Neutrophil (primary cell): ENCODE data around the gene DPH3.

Source experiments
- H3K27ac ChIP-seq: fragments of 200-600 bp; sonication (generic); 2 replicates; pipeline ENCODE4 v1.5.1; 2016; ENCODE audit warnings: mild to moderate bottlenecking, moderate library complexity
- H3K27me3 ChIP-seq: fragments of 200-600 bp; sonication (generic); 2 replicates; pipeline ENCODE4 v1.6.0; 2016; ENCODE audit warnings: mild to moderate bottlenecking
- H3K36me3 ChIP-seq: fragments of 200-600 bp; sonication (generic); 2 replicates; pipeline ENCODE4 v1.5.1; 2017
- H3K4me1 ChIP-seq, 2 experiments: fragments of 200-600 bp in 1 of 2; sonication (generic) in 1 of 2; 1 replicate in 1 of 2; 2 replicates in 1 of 2; pipeline versions ENCODE4 v1.5.1 to v1.6.1; 2013 to 2016; ENCODE audit warnings: low read depth in 1 of 2, low read length in 1 of 2, mild to moderate bottlenecking in 1 of 2, moderate library complexity in 1 of 2; ENCODE audit not compliant: control insufficient read depth in 1 of 2, insufficient read depth in 1 of 2
- H3K4me3 ChIP-seq, 2 experiments: fragments of 200-600 bp in 1 of 2; sonication (generic) in 1 of 2; 1 replicate in 1 of 2; 2 replicates in 1 of 2; pipeline ENCODE4 v1.5.1; 2013 to 2016; ENCODE audit warnings: low read depth in 1 of 2, low read length in 1 of 2, mild to moderate bottlenecking in 1 of 2, moderate library complexity in 1 of 2
- H3K9me3 ChIP-seq: fragments of 200-600 bp; sonication (generic); 2 replicates; pipeline ENCODE4 v1.5.1; 2016
- TF ChIP-seq, protein P1 (sequence below): fragments of 200-600 bp; sonication (generic); IDR thresholded peaks from 2 replicates; pipeline ENCODE4 v1.5.1; 2016; ENCODE audit warnings: antibody characterized with exemption

The DPH3 gene

DNA sequence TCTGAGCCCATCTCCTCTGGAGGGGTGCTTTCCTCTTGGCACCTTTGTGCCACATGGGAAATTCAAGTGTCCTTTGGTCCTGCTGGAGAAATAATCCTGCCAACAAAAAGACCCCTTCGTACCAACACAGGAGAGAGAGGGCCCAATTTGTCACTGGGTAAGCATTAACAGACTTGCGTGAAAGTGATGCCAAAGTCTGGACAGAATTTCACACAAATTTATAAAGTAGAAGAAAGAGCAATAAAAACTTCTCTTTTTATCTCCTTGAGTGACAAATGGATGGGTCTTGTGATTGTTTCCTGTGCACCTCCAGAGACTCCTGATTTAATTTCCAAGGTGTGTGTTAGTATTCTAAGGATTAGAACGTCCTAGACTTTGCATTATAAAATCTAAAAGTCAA, 14.9 kb downstream of the DPH3 start:
- TF ChIP-seq, protein P1, sequence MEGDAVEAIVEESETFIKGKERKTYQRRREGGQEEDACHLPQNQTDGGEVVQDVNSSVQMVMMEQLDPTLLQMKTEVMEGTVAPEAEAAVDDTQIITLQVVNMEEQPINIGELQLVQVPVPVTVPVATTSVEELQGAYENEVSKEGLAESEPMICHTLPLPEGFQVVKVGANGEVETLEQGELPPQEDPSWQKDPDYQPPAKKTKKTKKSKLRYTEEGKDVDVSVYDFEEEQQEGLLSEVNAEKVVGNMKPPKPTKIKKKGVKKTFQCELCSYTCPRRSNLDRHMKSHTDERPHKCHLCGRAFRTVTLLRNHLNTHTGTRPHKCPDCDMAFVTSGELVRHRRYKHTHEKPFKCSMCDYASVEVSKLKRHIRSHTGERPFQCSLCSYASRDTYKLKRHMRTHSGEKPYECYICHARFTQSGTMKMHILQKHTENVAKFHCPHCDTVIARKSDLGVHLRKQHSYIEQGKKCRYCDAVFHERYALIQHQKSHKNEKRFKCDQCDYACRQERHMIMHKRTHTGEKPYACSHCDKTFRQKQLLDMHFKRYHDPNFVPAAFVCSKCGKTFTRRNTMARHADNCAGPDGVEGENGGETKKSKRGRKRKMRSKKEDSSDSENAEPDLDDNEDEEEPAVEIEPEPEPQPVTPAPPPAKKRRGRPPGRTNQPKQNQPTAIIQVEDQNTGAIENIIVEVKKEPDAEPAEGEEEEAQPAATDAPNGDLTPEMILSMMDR, result no peak

DNA sequence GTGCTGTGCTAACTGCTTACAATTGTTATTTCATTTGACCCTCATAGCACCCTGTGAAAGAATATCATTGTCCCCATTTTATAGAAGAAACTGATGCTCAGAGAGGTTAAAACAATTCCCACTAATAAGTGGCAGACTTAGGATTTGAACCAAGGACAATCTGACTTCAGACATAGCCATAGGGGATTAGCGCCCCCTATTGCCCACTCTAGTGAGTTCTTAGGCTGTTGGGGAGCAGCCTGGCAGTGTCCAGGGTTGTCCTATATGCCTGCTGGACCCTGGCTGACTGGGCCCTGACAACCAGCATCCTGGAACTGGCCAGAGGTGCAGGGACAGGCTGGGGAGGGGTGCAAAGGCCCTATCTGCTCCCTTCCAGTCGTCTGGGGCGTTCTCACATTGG, 15.4 kb downstream of the DPH3 start:
- TF ChIP-seq, protein P1, result no peak
- Histone ChIP-seq H3K4me1 (peaks cover 22 to 23% of the 10 kb centered on the region in 2 experiments), H3K27ac (no peak overlapping the region)

More for the DNA sequence above, 14.9 kb downstream of the DPH3 start:
- H3K27ac ChIP-seq, result no peak overlapping the region
- no peaks in the 10 kb centered on the region for H3K27me3 ChIP-seq
- no peaks in the 10 kb centered on the region for H3K36me3 ChIP-seq
- H3K4me1 ChIP-seq, result peaks cover 22 to 23% of the 10 kb centered on the region in 2 experiments
- H3K4me3 ChIP-seq, result no peak overlapping the region
- H3K9me3 ChIP-seq, result no peaks in the 10 kb centered on the region

DNA sequence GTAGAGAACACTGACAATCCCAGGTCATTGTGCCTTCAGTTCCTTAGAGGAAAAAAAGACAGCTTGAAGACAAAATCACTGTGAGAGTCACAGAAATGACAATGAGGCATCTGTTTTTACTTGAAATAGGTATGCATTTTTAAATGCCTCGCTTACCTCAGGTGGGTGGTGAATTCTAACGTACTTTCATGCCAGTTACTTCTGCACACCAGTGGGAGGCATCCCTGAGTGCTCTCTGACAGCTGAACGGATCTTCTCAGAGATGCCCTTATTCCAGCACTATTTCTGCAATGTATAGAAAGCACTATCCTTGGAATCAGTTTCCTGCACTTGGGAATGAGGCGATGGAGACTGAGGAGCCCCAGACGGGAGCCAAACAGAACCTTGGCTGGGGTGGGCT, 16.2 kb downstream of the DPH3 start:
- Histone ChIP-seq H3K4me1 (peaks cover 14 to 16% of the 10 kb centered on the region in 2 experiments), H3K36me3 (no peaks in the 10 kb centered on the region), H3K9me3 (no peaks in the 10 kb centered on the region), H3K27me3 (no peaks in the 10 kb centered on the region), H3K4me3 (no peak overlapping the region), H3K27ac (no peak overlapping the region)
- TF ChIP-seq, protein P1, result no peak

More for the DNA sequence above, 15.4 kb downstream of the DPH3 start:
- no peaks in the 10 kb centered on the region for H3K36me3 ChIP-seq
- no peaks in the 10 kb centered on the region for H3K9me3 ChIP-seq
- H3K4me3 ChIP-seq, result no peak overlapping the region
- no peaks in the 10 kb centered on the region for H3K27me3 ChIP-seq

DNA sequence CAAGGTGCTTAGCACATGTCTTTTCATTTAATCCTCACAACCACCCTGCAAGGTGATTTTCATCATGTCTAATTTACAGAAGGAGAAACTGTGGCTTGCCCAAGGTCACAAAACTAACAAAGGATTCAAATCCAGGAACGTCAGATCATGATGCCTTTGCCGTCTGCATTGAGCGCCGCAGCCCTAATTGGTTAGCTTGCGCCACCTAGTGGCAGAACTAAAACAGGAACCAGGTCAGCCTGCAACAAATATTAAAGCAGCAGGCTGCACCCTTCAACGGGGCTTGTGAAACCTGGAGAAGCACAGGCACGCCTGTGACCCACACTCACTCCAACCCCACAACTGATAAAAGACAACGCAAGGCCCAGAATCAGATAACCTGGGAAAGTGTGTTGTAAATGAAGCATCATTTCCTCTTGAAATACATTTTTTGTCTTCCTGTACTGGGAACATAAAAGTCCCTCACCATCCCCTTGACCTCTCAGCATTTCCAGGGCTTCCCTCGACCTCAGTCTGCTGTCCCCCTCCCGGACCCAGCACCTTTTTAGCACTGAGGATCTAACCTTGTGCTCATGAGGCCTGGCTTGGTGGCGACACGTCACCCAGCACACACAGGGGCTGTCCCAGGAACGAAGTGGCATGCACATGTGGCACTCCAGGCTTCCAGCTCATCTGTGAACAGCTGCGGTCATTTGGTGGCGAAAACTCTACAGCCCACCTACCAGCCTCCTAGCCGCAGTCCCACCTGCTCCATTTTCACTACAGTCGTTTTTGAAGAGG, 17.3 kb downstream of the DPH3 start:
- Histone ChIP-seq H3K9me3 (no peaks in the 10 kb centered on the region), H3K27ac (no peak overlapping the region), H3K36me3 (no peaks in the 10 kb centered on the region), H3K4me1 (peaks cover 6% of the 10 kb centered on the region in 2 experiments), H3K27me3 (no peaks in the 10 kb centered on the region), H3K4me3 (no peak overlapping the region)
- TF ChIP-seq, protein P1, result peak; percentile 80

DNA sequence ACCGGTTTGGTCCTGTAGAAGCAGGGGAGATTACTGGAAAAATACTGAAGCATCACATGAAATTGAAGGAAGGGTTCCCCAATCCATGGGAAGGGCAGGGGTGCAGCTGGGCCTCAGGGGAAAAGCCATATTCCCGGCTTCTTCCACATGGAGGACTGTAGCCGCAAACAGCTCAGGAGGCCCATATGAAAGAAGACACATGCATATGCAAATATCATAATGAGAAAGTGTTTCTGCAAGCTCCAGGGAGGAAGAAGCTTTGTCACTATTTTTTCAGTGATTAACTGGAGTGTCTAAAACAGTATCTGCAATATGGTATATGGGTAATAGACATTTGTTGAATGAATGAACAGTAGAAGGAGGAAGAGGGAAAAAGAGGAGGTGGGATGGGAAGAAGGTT, 19.1 kb downstream of the DPH3 start:
- TF ChIP-seq, protein P1, result no peak
- H3K27ac ChIP-seq, result no peak overlapping the region
- H3K36me3 ChIP-seq, result no peaks in the 10 kb centered on the region
- peaks cover 6% of the 10 kb centered on the region in 2 experiments for H3K4me1 ChIP-seq
- H3K27me3 ChIP-seq, result no peaks in the 10 kb centered on the region
- no peak overlapping the region for H3K4me3 ChIP-seq
- H3K9me3 ChIP-seq, result no peaks in the 10 kb centered on the region
